Measurements from ENCODE around the gene CACNA2D2.
A peak's percentile ranks its signal among the peaks of the same experiment; 100 is the strongest.

Gene CACNA2D2

GRCh38 chr3:50371133-50371685 lies 132.2 kb downstream of the CACNA2D2 start:
- DNase-seq (ENCODE audit: low read depth, low spot score): no peak

GRCh38 chr3:50370594-50370993 lies 132.8 kb downstream of the CACNA2D2 start:
- no peak for DNase-seq (ENCODE audit: low read depth, low spot score)

- no peak for DNase-seq (ENCODE audit: low read depth, low spot score)
Observed at GRCh38 chr3:50369012-50369670, 134.3 kb downstream of the CACNA2D2 start.

GRCh38 chr3:50365842-50366220 lies 137.6 kb downstream of the CACNA2D2 start:
- no peak for DNase-seq (ENCODE audit: low read depth, low spot score)

- DNase-seq (ENCODE audit: low read depth, low spot score): no peak
Observed at GRCh38 chr3:50365080-50365841, 138.2 kb downstream of the CACNA2D2 start.

- no peak for DNase-seq (ENCODE audit: low read depth, low spot score)
Observed at GRCh38 chr3:50364573-50365079, 138.8 kb downstream of the CACNA2D2 start.

- DNase-seq (ENCODE audit: low read depth, low spot score): no peak
Observed at GRCh38 chr3:50359760-50360110, 143.7 kb downstream of the CACNA2D2 start.

- DNase-seq (ENCODE audit: low read depth, low spot score): peak; percentile 94
Observed at GRCh38 chr3:50358911-50359759, 144.3 kb downstream of the CACNA2D2 start, which contains the start of gene TMEM115. TSS of gene TMEM115 (minus strand) at chr3:50359521. CDS start at chr3:50359063, 458 bp downstream.

- DNase-seq (ENCODE audit: low read depth, low spot score): no peak
Observed at GRCh38 chr3:50358355-50358910, 145.0 kb downstream of the CACNA2D2 start.

- DNase-seq (ENCODE audit: low read depth, low spot score): no peak
Observed at GRCh38 chr3:50357481-50357880, 146.0 kb downstream of the CACNA2D2 start.

- no peak for DNase-seq (ENCODE audit: low read depth, low spot score)
Observed at GRCh38 chr3:50356553-50356952, 146.9 kb downstream of the CACNA2D2 start.

- DNase-seq (ENCODE audit: low read depth, low spot score): no peak
Observed at GRCh38 chr3:50355829-50356552, 147.4 kb downstream of the CACNA2D2 start.

GRCh38 chr3:50354850-50355249 lies 148.6 kb downstream of the CACNA2D2 start:
- DNase-seq (ENCODE audit: low read depth, low spot score): no peak

GRCh38 chr3:50354186-50354764 lies 149.2 kb downstream of the CACNA2D2 start:
- DNase-seq (ENCODE audit: low read depth, low spot score): no peak

GRCh38 chr3:50353245-50354004 lies 150.0 kb downstream of the CACNA2D2 start:
- no peak for DNase-seq (ENCODE audit: low read depth, low spot score)

- DNase-seq (ENCODE audit: low read depth, low spot score): no peak
Observed at GRCh38 chr3:50352781-50353180, 150.7 kb downstream of the CACNA2D2 start.

GRCh38 chr3:50351323-50351697 lies 152.1 kb downstream of the CACNA2D2 start:
- no peak for DNase-seq (ENCODE audit: low read depth, low spot score)

- peak; percentile 82 for DNase-seq (ENCODE audit: low read depth, low spot score)
Observed at GRCh38 chr3:50350527-50351322, 152.7 kb downstream of the CACNA2D2 start, which contains the start of the genes CYB561D2 and NPRL2. TSS of gene CYB561D2 (plus strand) at chr3:50350862. CDS start at chr3:50351434, 572 bp downstream. TSS of gene NPRL2 (minus strand) at chr3:50350775. CDS start at chr3:50350652, 123 bp downstream.

GRCh38 chr3:50350213-50350526 lies 153.3 kb downstream of the CACNA2D2 start:
- no peak for DNase-seq (ENCODE audit: low read depth, low spot score)

Data from smooth muscle cell of the brain vasculature (primary cell).